Measurements from ENCODE around the gene GRID2.

GRID2 gene

DNA sequence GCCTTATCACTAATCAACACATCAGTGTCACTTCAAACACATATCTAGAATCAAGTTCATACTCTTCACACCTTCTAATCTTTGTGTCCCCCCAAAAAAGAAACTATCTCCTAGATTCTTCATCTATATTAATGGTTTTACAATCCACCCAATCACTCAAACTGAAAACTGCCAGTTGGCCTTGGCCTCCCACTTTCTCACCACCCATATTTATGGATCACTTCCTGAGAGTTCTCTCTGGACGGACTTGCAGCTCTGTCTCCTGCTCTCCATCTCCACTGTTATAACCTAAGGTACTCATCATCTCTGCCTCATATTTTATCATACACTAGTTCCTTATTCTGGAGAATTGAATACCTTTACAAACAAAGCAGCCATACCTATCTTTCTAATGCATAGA, 1418.7 kb downstream of the GRID2 start:
- no peak for DNase-seq
- H3K4me3 ChIP-seq (ENCODE audit: low read length): no peak overlapping the region
- no peaks in the 10 kb centered on the region for H3F3A ChIP-seq (ENCODE audit: insufficient read depth, low read length)
- H3K79me2 ChIP-seq (ENCODE audit: low read length): no peaks in the 10 kb centered on the region
- no peaks in the 10 kb centered on the region for H3K9me2 ChIP-seq (replicated peaks; ENCODE audit: insufficient read depth, low read length)
- TF ChIP-seq, protein P1, sequence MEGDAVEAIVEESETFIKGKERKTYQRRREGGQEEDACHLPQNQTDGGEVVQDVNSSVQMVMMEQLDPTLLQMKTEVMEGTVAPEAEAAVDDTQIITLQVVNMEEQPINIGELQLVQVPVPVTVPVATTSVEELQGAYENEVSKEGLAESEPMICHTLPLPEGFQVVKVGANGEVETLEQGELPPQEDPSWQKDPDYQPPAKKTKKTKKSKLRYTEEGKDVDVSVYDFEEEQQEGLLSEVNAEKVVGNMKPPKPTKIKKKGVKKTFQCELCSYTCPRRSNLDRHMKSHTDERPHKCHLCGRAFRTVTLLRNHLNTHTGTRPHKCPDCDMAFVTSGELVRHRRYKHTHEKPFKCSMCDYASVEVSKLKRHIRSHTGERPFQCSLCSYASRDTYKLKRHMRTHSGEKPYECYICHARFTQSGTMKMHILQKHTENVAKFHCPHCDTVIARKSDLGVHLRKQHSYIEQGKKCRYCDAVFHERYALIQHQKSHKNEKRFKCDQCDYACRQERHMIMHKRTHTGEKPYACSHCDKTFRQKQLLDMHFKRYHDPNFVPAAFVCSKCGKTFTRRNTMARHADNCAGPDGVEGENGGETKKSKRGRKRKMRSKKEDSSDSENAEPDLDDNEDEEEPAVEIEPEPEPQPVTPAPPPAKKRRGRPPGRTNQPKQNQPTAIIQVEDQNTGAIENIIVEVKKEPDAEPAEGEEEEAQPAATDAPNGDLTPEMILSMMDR (IDR thresholded peaks at IDR 0.05; ENCODE audit: low read length): no peak
- TF ChIP-seq EZH2 (optimal IDR thresholded peaks at IDR 0.05; ENCODE audit: low read depth, low read length) (no peak), EZH2phosphoT487 (IDR thresholded peaks at IDR 0.05; ENCODE audit: low read length) (no peak)
- no peaks in the 10 kb centered on the region for H3K4me1 ChIP-seq (ENCODE audit: low read length)
- no peaks in the 10 kb centered on the region for H3K36me3 ChIP-seq (replicated peaks; ENCODE audit: insufficient read depth, low read length)
- no peak overlapping the region for H2AFZ ChIP-seq (ENCODE audit: low read length)
- no peaks in the 10 kb centered on the region for H3K27me3 ChIP-seq (replicated peaks; ENCODE audit: insufficient read depth, low read length)
- no peak overlapping the region for H3K9ac ChIP-seq (ENCODE audit: low read length)
- no peak overlapping the region for H3K4me2 ChIP-seq (ENCODE audit: low read depth, low read length)
- no peaks in the 10 kb centered on the region for H4K20me1 ChIP-seq (ENCODE audit: insufficient read depth, low read length)
- H3K27ac ChIP-seq (ENCODE audit: low read length): no peak overlapping the region
- no peaks in the 10 kb centered on the region for H3K9me3 ChIP-seq (replicated peaks; ENCODE audit: insufficient read depth, low read length)

DNA sequence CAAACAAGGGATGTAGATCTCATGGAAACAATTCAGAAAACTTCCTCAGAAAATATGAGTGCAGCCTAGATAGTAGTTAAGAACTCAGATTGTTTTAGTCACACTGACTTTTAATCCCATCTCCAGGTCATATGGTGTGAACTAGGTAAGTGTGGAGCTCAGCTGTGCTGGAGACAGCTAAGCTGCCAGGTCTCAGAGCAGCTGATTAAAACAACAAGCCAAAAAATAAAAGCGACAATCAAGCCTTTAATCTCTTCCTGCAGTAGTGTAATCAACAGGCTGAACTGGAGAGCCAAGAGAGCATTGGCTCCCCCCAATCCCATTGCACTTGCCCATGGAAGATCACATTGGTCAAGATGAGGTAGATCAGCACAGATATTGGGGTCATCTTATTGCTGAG, 1426.5 kb downstream of the GRID2 start:
- H3K9me3 ChIP-seq (replicated peaks; ENCODE audit: insufficient read depth, low read length): no peaks in the 10 kb centered on the region
- no peak overlapping the region for H3K4me3 ChIP-seq (ENCODE audit: low read length)
- no peaks in the 10 kb centered on the region for H4K20me1 ChIP-seq (ENCODE audit: insufficient read depth, low read length)
- H3K36me3 ChIP-seq (replicated peaks; ENCODE audit: insufficient read depth, low read length): no peaks in the 10 kb centered on the region
- H3K4me2 ChIP-seq (ENCODE audit: low read depth, low read length): no peak overlapping the region
- no peak overlapping the region for H3K9ac ChIP-seq (ENCODE audit: low read length)
- no peak for DNase-seq
- no peak overlapping the region for H2AFZ ChIP-seq (ENCODE audit: low read length)
- no peak for TF ChIP-seq EZH2 (optimal IDR thresholded peaks at IDR 0.05; ENCODE audit: low read depth, low read length)
- no peak for TF ChIP-seq EZH2phosphoT487 (IDR thresholded peaks at IDR 0.05; ENCODE audit: low read length)
- TF ChIP-seq, protein P1 (IDR thresholded peaks at IDR 0.05; ENCODE audit: low read length): no peak
- no peaks in the 10 kb centered on the region for H3K9me2 ChIP-seq (replicated peaks; ENCODE audit: insufficient read depth, low read length)
- no peak overlapping the region for H3K27ac ChIP-seq (ENCODE audit: low read length)
- no peaks in the 10 kb centered on the region for H3K79me2 ChIP-seq (ENCODE audit: low read length)
- H3K27me3 ChIP-seq (replicated peaks; ENCODE audit: insufficient read depth, low read length): no peaks in the 10 kb centered on the region
- no peaks in the 10 kb centered on the region for H3K4me1 ChIP-seq (ENCODE audit: low read length)
- H3F3A ChIP-seq (ENCODE audit: insufficient read depth, low read length): no peaks in the 10 kb centered on the region

DNA sequence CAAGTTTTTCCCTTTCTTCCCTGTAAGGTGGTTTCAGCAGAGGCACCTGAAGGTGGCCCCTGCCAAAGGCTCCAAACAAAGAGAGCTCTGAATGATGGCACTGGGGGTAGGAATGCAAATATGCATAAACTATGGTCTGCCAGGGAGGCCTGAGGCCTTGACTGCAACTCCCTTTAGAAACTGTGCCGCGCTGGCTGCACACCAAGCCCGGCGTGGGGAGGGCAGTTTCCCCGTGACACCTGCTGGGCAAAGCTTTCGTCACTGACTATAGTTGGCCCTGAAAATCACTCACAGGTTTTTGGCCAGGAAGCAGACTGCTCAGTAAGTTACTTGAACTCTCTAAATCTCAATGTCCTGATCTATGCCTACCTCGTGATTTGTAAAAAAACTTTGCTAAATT, 1427.0 kb downstream of the GRID2 start:
- H3K9ac ChIP-seq (ENCODE audit: low read length): no peak overlapping the region
- no peaks in the 10 kb centered on the region for H3K36me3 ChIP-seq (replicated peaks; ENCODE audit: insufficient read depth, low read length)
- no peak overlapping the region for H3K27ac ChIP-seq (ENCODE audit: low read length)
- no peaks in the 10 kb centered on the region for H3K4me1 ChIP-seq (ENCODE audit: low read length)
- H3K4me2 ChIP-seq (ENCODE audit: low read depth, low read length): no peak overlapping the region
- no peaks in the 10 kb centered on the region for H3K9me3 ChIP-seq (replicated peaks; ENCODE audit: insufficient read depth, low read length)
- H3K9me2 ChIP-seq (replicated peaks; ENCODE audit: insufficient read depth, low read length): no peaks in the 10 kb centered on the region
- H3K4me3 ChIP-seq (ENCODE audit: low read length): no peak overlapping the region
- no peaks in the 10 kb centered on the region for H3K79me2 ChIP-seq (ENCODE audit: low read length)
- H4K20me1 ChIP-seq (ENCODE audit: insufficient read depth, low read length): no peaks in the 10 kb centered on the region
- TF ChIP-seq EZH2phosphoT487 (IDR thresholded peaks at IDR 0.05; ENCODE audit: low read length) (no peak), EZH2 (optimal IDR thresholded peaks at IDR 0.05; ENCODE audit: low read depth, low read length) (no peak)
- TF ChIP-seq, protein P1 (IDR thresholded peaks at IDR 0.05; ENCODE audit: low read length): no peak
- no peak overlapping the region for H2AFZ ChIP-seq (ENCODE audit: low read length)
- no peaks in the 10 kb centered on the region for H3F3A ChIP-seq (ENCODE audit: insufficient read depth, low read length)
- DNase-seq: no peak
- no peaks in the 10 kb centered on the region for H3K27me3 ChIP-seq (replicated peaks; ENCODE audit: insufficient read depth, low read length)

Data from MM.1S (cell line).